ENCODE results near the gene PAX8. TPM values are rescaled to one million over a fixed set of nuclear protein-coding genes. Genes with fewer than 3 reads are reported as not detected.

The PAX8 gene
- total RNA-seq, 4 donors from 2014 or later: 0.62 to 2.5 (median 1.1) TPM; not detected in 1

DNA sequence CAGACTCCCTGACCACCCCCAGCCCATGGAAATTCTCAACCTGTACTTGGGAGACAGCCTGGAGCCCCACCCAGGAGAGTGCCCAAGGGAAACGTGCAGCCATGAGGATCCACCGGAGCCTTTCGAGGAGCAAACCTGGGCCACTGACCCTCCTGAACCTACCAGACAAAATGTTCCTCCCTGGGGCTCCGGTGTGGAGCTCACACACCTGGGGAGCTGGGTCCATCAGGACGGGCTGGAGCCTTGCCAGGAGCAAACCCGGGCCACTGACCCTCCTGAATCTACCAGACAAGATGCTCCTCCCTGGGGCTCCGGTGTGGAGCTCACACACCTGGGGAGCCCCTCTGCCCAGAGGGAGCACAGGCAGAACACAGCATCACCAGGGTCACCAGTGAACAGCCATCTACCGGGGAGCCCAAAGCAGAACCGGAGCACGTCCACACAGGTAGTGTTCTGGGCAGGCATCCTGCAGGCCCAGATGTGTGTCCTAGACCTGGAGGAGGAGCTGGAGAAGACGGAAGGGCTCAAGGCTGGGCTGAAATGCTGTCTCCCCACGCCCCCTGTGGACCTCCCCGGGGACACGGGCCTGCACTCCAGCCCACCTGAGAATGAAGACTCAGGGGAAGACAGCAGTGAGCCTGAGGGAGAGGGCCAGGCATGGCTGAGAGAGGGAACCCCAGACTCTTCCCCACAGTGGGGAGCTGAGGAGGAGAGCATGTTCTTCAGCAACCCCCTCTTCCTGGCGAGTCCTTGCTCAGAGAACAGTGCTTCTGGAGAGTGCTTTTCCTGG, 96.1 kb downstream of the PAX8 start:
- no peak for TF ChIP-seq EP300 (IDR thresholded peaks at IDR 0.05)
- no peak for TF ChIP-seq POLR2A (IDR thresholded peaks at IDR 0.05)
- no peak for TF ChIP-seq POLR2AphosphoS5 (IDR thresholded peaks at IDR 0.05)
- no peak for TF ChIP-seq CTCF (IDR thresholded peaks at IDR 0.05)
- 100% methylated on average over 1 of the region's 15 CpGs; no CpG with 5 or more reads in 1 of the 2 donors for WGBS, 2 donors (ENCODE audit: low coverage in 1 of 2)
- Histone ChIP-seq H3K27me3 (no peaks in the 10 kb centered on the region), H3K4me3 (no peak overlapping the region), H3K9me3 (no peaks in the 10 kb centered on the region), H3K4me1 (no peaks in the 10 kb centered on the region), H3K27ac (no peak overlapping the region), H3K36me3 (no peaks in the 10 kb centered on the region)
- no peak for ATAC-seq

DNA sequence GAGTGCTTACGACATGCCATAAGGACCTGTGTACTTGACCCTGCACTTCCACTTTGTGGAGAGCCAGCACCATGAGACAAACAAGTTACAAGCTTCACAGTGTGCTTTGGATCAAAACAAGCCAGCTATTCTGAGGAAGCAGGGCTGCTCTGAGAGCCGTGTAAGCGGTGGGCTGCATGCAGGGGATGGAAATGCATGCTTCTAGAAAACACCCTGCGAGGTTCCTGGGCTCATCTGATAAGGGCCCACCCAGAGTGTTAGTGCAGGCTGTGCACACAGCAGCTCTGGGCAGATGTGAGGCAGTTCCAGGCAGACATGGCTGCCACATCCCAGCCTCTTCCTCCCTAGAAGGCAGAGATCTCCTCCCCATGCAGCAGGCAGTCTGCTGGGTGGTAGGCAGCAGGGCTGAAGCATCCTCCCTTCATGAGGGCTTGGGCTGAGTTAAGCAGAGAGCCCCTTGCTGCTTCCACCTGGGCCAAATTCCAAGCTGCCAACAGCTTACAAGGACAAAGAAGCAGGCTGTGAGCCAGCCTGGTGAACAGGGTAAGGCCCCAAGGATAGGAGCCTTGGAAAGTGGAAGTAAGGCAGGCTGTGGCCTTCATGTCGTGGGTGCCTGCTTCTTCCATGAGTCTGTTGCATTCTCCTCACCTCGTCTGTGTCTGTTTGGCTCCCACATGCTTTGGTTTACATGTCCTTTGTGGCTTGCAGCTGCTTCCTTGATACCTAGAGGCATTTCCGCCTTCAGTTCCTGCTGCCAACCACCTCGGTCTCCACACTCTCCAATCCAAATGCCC, 97.3 kb downstream of the PAX8 start:
- H3K9me3 ChIP-seq: no peaks in the 10 kb centered on the region
- no peaks in the 10 kb centered on the region for H3K4me1 ChIP-seq
- no peaks in the 10 kb centered on the region for H3K36me3 ChIP-seq
- H3K4me3 ChIP-seq: no peak overlapping the region
- no peak for TF ChIP-seq EP300 (IDR thresholded peaks at IDR 0.05)
- H3K27me3 ChIP-seq: no peaks in the 10 kb centered on the region
- WGBS, 2 donors (ENCODE audit: low coverage in 1 of 2): 73 to 74% methylated on average over 5 to 6 of the region's 8 CpGs
- no peak overlapping the region for H3K27ac ChIP-seq
- peak; percentile 40 for ATAC-seq

DNA sequence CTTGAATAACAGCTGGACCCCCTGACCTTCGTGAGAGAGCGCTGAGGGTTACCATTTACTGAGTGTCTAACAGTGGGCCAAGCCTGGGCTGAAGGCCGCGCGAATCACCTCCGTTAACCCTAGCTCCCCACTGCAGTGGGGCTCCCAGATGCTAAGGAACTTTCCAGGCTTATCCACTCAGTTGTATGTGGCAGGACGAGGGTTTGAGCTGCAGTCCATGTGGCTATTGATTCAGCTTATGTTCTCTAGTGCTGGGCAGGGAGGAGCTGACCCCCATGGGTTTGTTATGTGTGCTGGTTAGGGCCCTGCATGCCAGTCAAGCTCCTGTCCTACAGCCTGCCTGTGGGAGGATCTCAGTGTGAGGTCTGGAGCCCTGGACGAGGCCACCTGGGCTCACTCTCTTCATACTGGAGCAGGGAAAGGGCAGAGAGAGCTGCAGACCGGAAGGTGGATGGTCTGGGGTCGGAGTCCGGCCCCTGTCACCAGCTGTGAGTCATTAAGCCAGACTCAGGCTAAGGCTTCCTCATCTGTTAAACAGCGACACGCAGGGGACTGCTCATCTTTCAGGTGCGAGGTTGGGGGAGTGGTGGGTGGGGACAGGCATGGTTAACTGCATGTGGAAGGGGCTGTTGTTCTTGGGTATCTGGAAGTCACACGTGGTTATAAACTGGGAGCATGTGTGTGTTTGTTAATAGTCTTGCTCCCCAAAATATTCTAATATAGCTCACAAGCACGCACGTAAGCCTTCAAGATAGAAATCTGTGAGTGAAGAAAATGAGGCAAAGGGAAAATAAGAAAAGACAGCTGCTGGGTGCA, 98.4 kb downstream of the PAX8 start:
- no peak for ATAC-seq
- Histone ChIP-seq H3K9me3 (no peaks in the 10 kb centered on the region), H3K27me3 (no peaks in the 10 kb centered on the region), H3K36me3 (no peaks in the 10 kb centered on the region), H3K4me3 (no peak overlapping the region), H3K4me1 (no peaks in the 10 kb centered on the region), H3K27ac (no peak overlapping the region)
- 76% methylated on average over 2 of the region's 17 CpGs; no CpG with 5 or more reads in 1 of the 2 donors for WGBS, 2 donors (ENCODE audit: low coverage in 1 of 2)
- TF ChIP-seq EP300 (IDR thresholded peaks at IDR 0.05) (no peak), CTCF (IDR thresholded peaks at IDR 0.05) (no peak), POLR2AphosphoS5 (IDR thresholded peaks at IDR 0.05) (no peak), POLR2A (IDR thresholded peaks at IDR 0.05) (no peak)

GRCh38 chr2:113179446-113180045, 99.2 kb downstream of the PAX8 start:
- no peaks in the 10 kb centered on the region for H3K27me3 ChIP-seq

More at GRCh38 chr2:113179446-113180045, 99.2 kb downstream of the PAX8 start:
- H3K9me3 ChIP-seq: no peaks in the 10 kb centered on the region
- no peak for ATAC-seq
- no peak for TF ChIP-seq POLR2A (IDR thresholded peaks at IDR 0.05)
- no peak for TF ChIP-seq POLR2AphosphoS5 (IDR thresholded peaks at IDR 0.05)
- no peak for TF ChIP-seq EP300 (IDR thresholded peaks at IDR 0.05)
- no peak for TF ChIP-seq CTCF (IDR thresholded peaks at IDR 0.05)
- no peak overlapping the region for H3K4me3 ChIP-seq
- H3K27ac ChIP-seq: no peak overlapping the region
- 88 to 100% methylated on average over 2 to 7 of the region's 8 CpGs for WGBS, 2 donors (ENCODE audit: low coverage in 1 of 2)
- H3K36me3 ChIP-seq: no peaks in the 10 kb centered on the region
- H3K4me1 ChIP-seq: no peaks in the 10 kb centered on the region

All from gastroesophageal sphincter (tissue), 4 donors.